SU-DHL-6 (cell line): ENCODE results near the gene ATP5F1C.

Source experiments
- H2AFZ ChIP-seq: fragments of 200-600 bp; sonication (generic); 2 replicates; pipeline ENCODE4 v1.6.1; 2014; ENCODE audit warnings: low read depth, mild to moderate bottlenecking, moderate library complexity, mixed read lengths, antibody characterized with exemption, low read length; ENCODE audit not compliant: severe bottlenecking
- H3F3A ChIP-seq: fragments of 200-600 bp; shearing (Covaris generic); 2 replicates; pipeline ENCODE4 v1.6.0; 2016; ENCODE audit warnings: antibody characterized with exemption, mild to moderate bottlenecking; ENCODE audit not compliant: insufficient read depth
- H3K27ac ChIP-seq: fragments of 200-600 bp; sonication (generic); 2 replicates; pipeline ENCODE4 v1.5.1; 2016; ENCODE audit warnings: low read depth, mild to moderate bottlenecking, low read length, moderate library complexity, mixed read lengths
- H3K27me3 ChIP-seq: fragments of 200-600 bp; sonication (generic), shearing (Covaris generic); 2 replicates; pipeline ENCODE4 v1.6.0; 2014; ENCODE audit warnings: mild to moderate bottlenecking, low read length
- H3K36me3 ChIP-seq: fragments of 200-600 bp; sonication (generic); 2 replicates; pipeline ENCODE4 v1.6.1; 2014; ENCODE audit warnings: mild to moderate bottlenecking, low read length, mixed read lengths
- H3K4me2 ChIP-seq: fragments of 300-600, 200-600 bp; shearing (Covaris generic), sonication (generic); 2 replicates; pipeline ENCODE4 v1.6.0; 2014; ENCODE audit warnings: low read length, low read depth, mild to moderate bottlenecking; ENCODE audit not compliant: poor library complexity, severe bottlenecking
- H3K4me3 ChIP-seq: fragments of 200-600 bp; sonication (generic); 2 replicates; pipeline ENCODE4 v1.5.1; 2014; ENCODE audit warnings: antibody characterized with exemption, low read length, mild to moderate bottlenecking, mixed read lengths; ENCODE audit not compliant: insufficient read depth, poor library complexity, severe bottlenecking
- H3K79me2 ChIP-seq: fragments of 200-600 bp; sonication (generic); 2 replicates; pipeline ENCODE4 v1.6.1; 2014; ENCODE audit warnings: mild to moderate bottlenecking, low read length, moderate library complexity; ENCODE audit not compliant: insufficient read depth
- H3K9ac ChIP-seq: fragments of 200-600 bp; sonication (generic); 2 replicates; pipeline ENCODE4 v1.7.0; 2014; ENCODE audit warnings: mild to moderate bottlenecking, low read length
- H3K9me2 ChIP-seq: fragments of 200-600 bp; sonication (generic); replicated peaks from 2 replicates; pipeline ENCODE4 v1.6.1; 2014; ENCODE audit warnings: low read length; ENCODE audit not compliant: insufficient read depth
- H3K9me3 ChIP-seq: fragments of 200-600 bp; sonication (generic); 2 replicates; pipeline ENCODE4 v1.6.1; 2014; ENCODE audit warnings: low read length, mixed read lengths; ENCODE audit not compliant: insufficient read depth
- H4K20me1 ChIP-seq: fragments of 200-600 bp; sonication (generic); 2 replicates; pipeline ENCODE4 v1.6.1; 2014; ENCODE audit warnings: low read depth, mild to moderate bottlenecking, antibody characterized with exemption, low read length, moderate library complexity, mixed read lengths
- CTCF ChIP-seq: fragments of 200-600 bp; sonication (generic); IDR thresholded peaks from one replicate; pipeline ENCODE4 v1.5.1; 2017; ENCODE audit warnings: antibody characterized with exemption, mild to moderate bottlenecking, low read length, moderate library complexity; ENCODE audit not compliant: insufficient read depth, poor library complexity, severe bottlenecking
- EZH2phosphoT487 ChIP-seq: fragments of 200-600 bp; sonication (generic), shearing (Covaris generic); conservative IDR thresholded peaks from 2 replicates; pipeline ENCODE4 v1.6.1; 2018; ENCODE audit warnings: mild to moderate bottlenecking, antibody characterized with exemption, low read length, moderate library complexity, mixed read lengths

Gene ATP5F1C

GRCh38 chr10:7853226-7853842 is 65.4 kb downstream of the ATP5F1C start:
- Histone ChIP-seq H3K4me3 (no peak overlapping the region), H3K9me3 (no peaks in the 10 kb centered on the region), H3K27ac (no peak overlapping the region), H3K27me3 (no peaks in the 10 kb centered on the region), H3K4me2 (no peak overlapping the region), H3K9me2 (no peaks in the 10 kb centered on the region), H2AFZ (no peak overlapping the region), H3K9ac (no peak overlapping the region), H4K20me1 (0 out of 2 replicates have a peak, but pooled peaks cover 4% of the 10 kb centered on the region), H3F3A (no peaks in the 10 kb centered on the region), H3K79me2 (no peaks in the 10 kb centered on the region; the same call in 1 of the 2 replicates), H3K36me3 (no peaks in the 10 kb centered on the region)
- TF ChIP-seq EZH2phosphoT487 (no peak), CTCF (no peak)

GRCh38 chr10:7853890-7854289 is 65.9 kb downstream of the ATP5F1C start:
- Histone ChIP-seq H3K27me3 (no peaks in the 10 kb centered on the region), H3K36me3 (no peaks in the 10 kb centered on the region), H3K4me3 (no peak overlapping the region), H3K27ac (no peak overlapping the region), H2AFZ (no peak overlapping the region), H3K9ac (no peak overlapping the region), H3K9me3 (no peaks in the 10 kb centered on the region), H3K4me2 (no peak overlapping the region), H3K9me2 (no peaks in the 10 kb centered on the region), H4K20me1 (no peaks in the 10 kb centered on the region), H3F3A (no peaks in the 10 kb centered on the region), H3K79me2 (no peaks in the 10 kb centered on the region; the same call in 1 of the 2 replicates)
- no peak for TF ChIP-seq EZH2phosphoT487
- TF ChIP-seq CTCF = no peak

- no peaks in the 10 kb centered on the region for H3K9me3 ChIP-seq
- H3F3A ChIP-seq = no peaks in the 10 kb centered on the region
- TF ChIP-seq EZH2phosphoT487 = no peak
- TF ChIP-seq CTCF = no peak
- H4K20me1 ChIP-seq = no peaks in the 10 kb centered on the region
- H3K4me2 ChIP-seq = no peak overlapping the region
- no peaks in the 10 kb centered on the region for H3K27me3 ChIP-seq
- no peak overlapping the region for H3K9ac ChIP-seq
- no peak overlapping the region for H3K27ac ChIP-seq
- H3K4me3 ChIP-seq = no peak overlapping the region
- H2AFZ ChIP-seq = no peak overlapping the region
- no peaks in the 10 kb centered on the region for H3K9me2 ChIP-seq
- H3K79me2 ChIP-seq = no peaks in the 10 kb centered on the region; the same call in 1 of the 2 replicates
- H3K36me3 ChIP-seq = no peaks in the 10 kb centered on the region
These were observed 67.2 kb downstream of the ATP5F1C start for GRCh38 chr10:7855205-7855604.
